Small intestine (tissue), 16 donors: Measurements from ENCODE around the gene KRTAP19-4. TPM values are rescaled to one million over a fixed set of nuclear protein-coding genes. Genes with fewer than 3 reads are reported as not detected.
"Not testable (repeated sequence)": the region's sequence is repeated elsewhere in the genome, so short reads cannot be mapped to it uniquely, and the experiment has no call there.

Experiments used
- DNase-seq, 2 donors: peaks; one replicate each; pipeline versions ENCODE4 v3.0.0 to v3.0.0-alpha.2; 2013
- FAIRE-seq: peaks from 2 replicates; lab custom pipeline; 2012; peaks lifted over from hg19 to GRCh38; lab: Jason Lieb, UNC
- H3K27ac ChIP-seq, 3 donors: one replicate each; pipeline ENCODE4 v1.5.1; 2013; ENCODE audit warnings: low read length in 2 of 3, mild to moderate bottlenecking in 2 of 3, control low read depth in 1 of 3, inconsistent platforms in 1 of 3, low read depth in 1 of 3, moderate library complexity in 1 of 3
- H3K27me3 ChIP-seq, 3 donors: one replicate each; pipeline ENCODE4 v1.6.1; 2013; ENCODE audit warnings: low read length in 3 of 3, inconsistent platforms in 1 of 3; ENCODE audit not compliant: control insufficient read depth in 3 of 3, insufficient read depth in 3 of 3
- H3K36me3 ChIP-seq, 3 donors: one replicate each; pipeline ENCODE4 v1.6.1; 2013; ENCODE audit warnings: low read length in 3 of 3, inconsistent platforms in 1 of 3, low read depth in 1 of 3, mild to moderate bottlenecking in 1 of 3, moderate library complexity in 1 of 3; ENCODE audit not compliant: control insufficient read depth in 3 of 3, insufficient read depth in 2 of 3
- H3K4me1 ChIP-seq, 3 donors: one replicate each; pipeline ENCODE4 v1.6.1; 2013; ENCODE audit warnings: low read length in 2 of 3, inconsistent platforms in 1 of 3, low read depth in 1 of 3, mild to moderate bottlenecking in 1 of 3, moderate library complexity in 1 of 3; ENCODE audit not compliant: control insufficient read depth in 3 of 3, insufficient read depth in 2 of 3
- H3K4me3 ChIP-seq, 3 donors: one replicate each; pipeline ENCODE4 v1.5.1; 2013; ENCODE audit warnings: low read length in 3 of 3, control low read depth in 1 of 3, inconsistent platforms in 1 of 3, low read depth in 1 of 3, mild to moderate bottlenecking in 1 of 3, moderate library complexity in 1 of 3
- H3K9me3 ChIP-seq, 2 donors: one replicate each; pipeline ENCODE4 v1.6.1; 2013; ENCODE audit warnings: low read depth in 1 of 2, low read length in 1 of 2; ENCODE audit not compliant: control insufficient read depth in 2 of 2, insufficient read depth in 1 of 2
- WGBS, 3 donors: extraction: QIAGEN DNeasy Blood & Tissue Kit; methylation state at CpG; one replicate each; pipeline ENCODE4 v1.1.7; 2013; 5-methylcytosine and 5-hydroxymethylcytosine counted together
- long read RNA-seq, 10 donors: transcript quantifications; one replicate each; lab custom pipeline, GENCODE V29; 2026
- polyA plus RNA-seq, 4 donors: library from polyadenylated mRNA; stranded (reverse) in 3 of 4; unstranded in 1 of 4; fragments of 200-250 nt in 3 of 4; fragments of 120-200 nt in 1 of 4; gene quantifications; one replicate each; pipeline versions ENCODE4 v1.2.1 to v1.2.3, GENCODE V29; 2013
- donor health status: healthy with polysubstance abuse.
- donor health status: control.
- donor health status: control.
- donor health status: Bipolar disorder and iron deficiency.
- donor health status: healthy.

The KRTAP19-4 gene, protein sequence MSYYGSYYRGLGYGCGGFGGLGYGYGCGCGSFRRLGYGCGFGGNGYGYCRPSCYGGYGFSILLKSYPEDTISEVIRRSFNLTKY
- polyA plus RNA-seq: not detected
- long read RNA-seq, donor 1: 0 reads
- long read RNA-seq, donor 2: 0 reads
- long read RNA-seq, donor 3: 0 reads
- long read RNA-seq, donor 4: 0 reads
- long read RNA-seq, donor 5: 0 reads
- long read RNA-seq, donor 6: 0 reads
- long read RNA-seq, donor 7: 0 reads
- long read RNA-seq, donor 8: 0 reads
- long read RNA-seq, donor 9: 0 reads
- long read RNA-seq, donor 10: 0 reads

DNA sequence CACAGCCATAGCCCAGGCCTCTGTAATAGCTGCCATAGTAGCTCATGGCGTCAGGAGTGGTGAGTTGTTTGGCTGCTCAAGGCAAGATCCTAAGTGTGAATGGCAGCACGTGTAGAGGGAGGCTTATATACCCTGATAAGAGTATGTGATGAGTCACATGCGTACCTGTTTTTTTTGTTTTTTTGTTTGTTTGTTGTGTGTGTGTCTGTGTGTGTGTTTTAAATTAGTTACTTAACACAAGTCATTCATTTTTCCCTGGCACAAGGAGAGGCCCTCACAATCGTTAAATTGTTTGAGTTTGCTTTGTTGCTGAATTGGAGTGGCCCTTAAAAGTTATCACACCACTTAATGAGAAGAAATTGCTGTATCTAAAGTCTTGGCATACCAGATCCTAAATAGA, at the start of gene KRTAP19-4:
TSS of gene KRTAP19-4 (minus strand) at position 101 of the 400 bp plus-strand sequence. CDS start at position 46, 55 bp downstream.
- H3K9me3 ChIP-seq: peaks cover 0 to 3% of the 10 kb centered on the region in 2 donors
- WGBS, 3 donors: 58 to 73% (median 66%) methylated on average over 4 of the region's 4 CpGs
- DNase-seq (no peak), FAIRE-seq (no peak)
- no peaks in the 10 kb centered on the region for H3K27me3 ChIP-seq
- no peaks in the 10 kb centered on the region for H3K36me3 ChIP-seq
- no peak within 1 kb of the TSS for H3K27ac ChIP-seq
- no peaks in the 10 kb centered on the region for H3K4me1 ChIP-seq
- H3K4me3 ChIP-seq: no peak within 1 kb of the TSS

DNA sequence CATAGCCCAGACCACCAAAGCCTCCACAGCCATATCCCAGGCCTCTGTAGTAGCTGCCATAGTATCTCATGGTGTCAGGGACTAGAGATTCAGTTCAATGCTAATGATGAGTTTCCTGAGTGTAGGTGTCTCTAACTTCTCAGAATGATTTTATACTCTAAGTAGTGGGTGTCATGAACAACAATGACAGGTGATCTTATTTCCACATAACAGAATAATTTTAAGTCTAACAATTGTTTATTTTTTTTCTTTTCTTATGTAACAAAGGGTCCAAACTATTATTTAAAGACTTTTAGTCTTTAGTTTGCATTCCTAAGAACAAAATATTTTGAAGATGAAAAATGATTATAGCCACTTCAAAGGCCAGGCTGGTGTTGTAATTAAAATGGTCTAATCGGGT, 44.8 kb upstream of the KRTAP19-4 start, which contains the start of gene KRTAP19-6:
TSS of gene KRTAP19-6 (minus strand) at position 101 of the 400 bp plus-strand sequence. CDS start at position 70, 31 bp downstream.
- WGBS, 3 donors: 87 to 92% (median 90%) methylated on average over 1 of the region's 1 CpG
- no peak for DNase-seq

DNA sequence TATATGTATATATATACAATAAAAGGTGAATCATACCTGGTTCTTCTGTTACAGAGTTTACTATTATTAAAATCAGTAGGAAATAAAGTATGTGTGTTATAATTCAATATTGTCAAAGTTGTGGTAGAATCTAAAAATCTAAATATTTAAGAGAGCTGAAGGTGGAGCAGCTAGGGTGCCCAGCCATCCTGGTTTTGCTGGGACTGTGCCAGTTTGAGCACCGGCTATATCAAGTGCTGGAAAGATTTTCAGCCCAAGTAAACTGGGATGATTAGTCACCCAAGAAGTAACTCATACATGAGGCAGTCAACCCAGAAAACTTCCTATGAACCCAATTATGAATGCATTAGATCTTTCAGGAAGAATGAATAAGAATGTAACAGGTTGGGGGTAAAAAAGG, 21.9 kb upstream of the KRTAP19-4 start:
- Histone ChIP-seq H3K9me3 (peaks cover 0 to 3% of the 10 kb centered on the region in 2 donors), H3K36me3 (no peaks in the 10 kb centered on the region), H3K4me1 (no peaks in the 10 kb centered on the region), H3K4me3 (no peak overlapping the region), H3K27me3 (no peaks in the 10 kb centered on the region), H3K27ac (no peak overlapping the region)
- no peak for FAIRE-seq
- 88 to 90% (median 89%) methylated on average over 1 of the region's 1 CpG for WGBS, 3 donors
- DNase-seq: no peak

More for the DNA sequence above, 44.8 kb upstream of the KRTAP19-4 start, which contains the start of gene KRTAP19-6:
- peaks cover 0 to 2% of the 10 kb centered on the region in 2 donors for H3K9me3 ChIP-seq
- no peaks in the 10 kb centered on the region for H3K4me1 ChIP-seq
- H3K27ac ChIP-seq: no peak within 1 kb of the TSS
- no peak within 1 kb of the TSS for H3K4me3 ChIP-seq
- no peaks in the 10 kb centered on the region for H3K36me3 ChIP-seq
- H3K27me3 ChIP-seq: no peaks in the 10 kb centered on the region
- no peak for FAIRE-seq

DNA sequence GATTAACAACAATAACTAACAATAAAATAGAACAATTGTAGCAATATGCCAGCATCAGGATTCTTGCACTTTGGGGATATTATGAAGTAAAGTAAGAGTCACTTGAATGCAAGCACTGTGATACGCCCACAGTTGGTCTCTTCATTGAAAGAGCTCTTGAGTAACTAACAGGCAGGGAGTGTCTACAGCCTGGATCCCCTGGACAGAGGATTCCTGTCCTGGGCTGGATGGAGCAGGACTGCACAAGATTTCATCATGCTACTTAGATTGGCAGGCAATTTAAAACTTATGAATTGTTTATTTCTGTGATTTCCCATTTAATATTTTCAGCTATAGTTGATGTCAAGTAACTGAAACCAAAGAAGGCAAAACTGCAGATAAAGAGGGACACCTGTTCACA, 18.7 kb upstream of the KRTAP19-4 start:
- H3K9me3 ChIP-seq: peaks cover 1 to 3% of the 10 kb centered on the region in 2 donors
- no peak for FAIRE-seq
- H3K36me3 ChIP-seq: no peaks in the 10 kb centered on the region
- no peaks in the 10 kb centered on the region for H3K4me1 ChIP-seq
- no peak overlapping the region for H3K4me3 ChIP-seq
- no peak for DNase-seq
- H3K27ac ChIP-seq: no peak overlapping the region
- no peaks in the 10 kb centered on the region for H3K27me3 ChIP-seq
- 78 to 89% (median 82%) methylated on average over 1 of the region's 1 CpG for WGBS, 3 donors

DNA sequence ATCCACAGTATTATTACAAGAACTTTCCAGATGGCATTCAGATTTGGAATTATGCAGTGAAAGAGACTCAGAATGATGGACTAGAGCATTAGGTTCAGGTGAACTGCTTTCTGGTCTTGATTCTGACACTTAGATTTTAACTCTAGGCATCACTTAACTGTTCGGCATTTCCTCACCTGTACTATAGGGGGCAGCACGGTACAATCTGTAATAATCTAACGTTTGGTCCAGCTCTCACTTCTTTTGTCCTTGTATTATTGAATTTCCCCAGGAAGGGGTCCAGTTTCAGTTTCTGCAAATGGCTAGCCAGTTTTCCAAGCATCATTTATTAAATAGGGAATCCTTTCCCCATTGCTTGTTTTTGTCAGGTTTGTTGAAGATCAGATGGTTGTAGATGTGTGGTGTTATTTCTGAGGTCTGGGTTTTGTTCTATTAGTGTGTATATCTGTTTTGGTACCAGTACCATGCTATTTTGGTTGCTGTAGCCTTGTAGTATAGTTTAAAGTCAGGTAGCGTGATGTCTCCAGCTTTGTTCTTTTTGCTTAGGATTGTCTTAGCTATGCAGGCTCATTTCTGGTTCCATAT, 8.7 kb upstream of the KRTAP19-4 start:
- not testable (repeated sequence) for H3K4me1 ChIP-seq, H3K36me3 ChIP-seq, DNase-seq, H3K27me3 ChIP-seq, H3K27ac ChIP-seq, H3K4me3 ChIP-seq, H3K9me3 ChIP-seq, FAIRE-seq
- WGBS, 3 donors: 24 to 27% (median 27%) methylated on average over 4 of the region's 4 CpGs

DNA sequence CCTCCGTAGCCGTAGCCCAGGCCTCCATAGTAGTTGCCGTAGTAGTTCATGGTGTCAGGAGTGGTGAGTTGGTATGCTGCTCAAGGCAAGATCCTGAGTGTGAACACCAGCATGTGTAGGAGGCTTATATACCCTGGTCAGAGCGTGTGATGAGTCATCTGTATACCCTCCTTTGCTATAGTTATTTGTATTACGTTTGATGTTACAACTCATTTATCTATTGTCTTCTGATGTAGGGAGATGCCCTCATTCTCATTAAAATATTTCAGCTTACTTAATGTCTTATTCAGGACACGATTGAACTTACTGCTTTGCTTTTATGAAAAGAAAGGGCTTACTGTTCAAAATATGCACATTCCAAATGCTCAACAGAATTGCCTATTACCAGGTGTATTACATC, 5.1 kb upstream of the KRTAP19-4 start, which contains the start of gene KRTAP19-5:
TSS of gene KRTAP19-5 (minus strand) at position 101 of the 400 bp plus-strand sequence. CDS start at position 50, 51 bp downstream.
- Histone ChIP-seq H3K36me3 (no peaks in the 10 kb centered on the region), H3K27me3 (no peaks in the 10 kb centered on the region), H3K4me3 (no peak within 1 kb of the TSS), H3K27ac (no peak within 1 kb of the TSS), H3K9me3 (peaks cover 0 to 3% of the 10 kb centered on the region in 2 donors), H3K4me1 (no peaks in the 10 kb centered on the region)
- 78 to 81% (median 78%) methylated on average over 6 of the region's 6 CpGs for WGBS, 3 donors
- FAIRE-seq (no peak), DNase-seq (no peak)

DNA sequence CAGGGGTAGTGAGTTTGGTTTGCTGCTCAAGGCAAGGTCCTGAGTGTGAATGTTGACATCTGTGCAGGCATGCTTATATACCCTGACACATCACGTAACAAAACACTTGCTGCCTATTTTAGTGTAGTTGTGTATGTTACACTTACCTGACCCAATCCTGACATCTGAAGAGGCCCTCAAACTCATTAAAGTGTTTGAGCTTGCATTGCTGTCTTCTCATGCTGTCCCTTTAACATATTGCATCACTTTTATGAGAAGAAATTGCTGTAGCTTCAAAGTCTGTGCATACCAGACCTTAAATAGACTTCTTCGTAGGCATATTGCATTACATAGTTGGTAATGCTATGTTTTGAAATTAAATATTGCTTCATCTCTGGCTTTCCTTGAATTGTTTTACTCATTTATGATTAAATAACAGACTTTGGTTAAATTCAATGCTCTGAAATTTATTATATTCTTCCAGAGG, 5.0 kb downstream of the KRTAP19-4 start, which contains the start of gene KRTAP19-3:
TSS of gene KRTAP19-3 (minus strand) at position 51 of the 466 bp plus-strand sequence. CDS start 56 bp downstream, outside the sequence.
- DNase-seq (peak in 1 of 2 donors; percentile 9), FAIRE-seq (no peak)
- peaks cover 3 to 9% of the 10 kb centered on the region in 2 donors for H3K9me3 ChIP-seq
- H3K27ac ChIP-seq: no peak within 1 kb of the TSS
- H3K36me3 ChIP-seq: no peaks in the 10 kb centered on the region
- WGBS, 3 donors: 85 to 93% (median 90%) methylated on average over 2 of the region's 2 CpGs
- no peaks in the 10 kb centered on the region for H3K27me3 ChIP-seq
- H3K4me1 ChIP-seq: no peaks in the 10 kb centered on the region
- no peak within 1 kb of the TSS for H3K4me3 ChIP-seq

DNA sequence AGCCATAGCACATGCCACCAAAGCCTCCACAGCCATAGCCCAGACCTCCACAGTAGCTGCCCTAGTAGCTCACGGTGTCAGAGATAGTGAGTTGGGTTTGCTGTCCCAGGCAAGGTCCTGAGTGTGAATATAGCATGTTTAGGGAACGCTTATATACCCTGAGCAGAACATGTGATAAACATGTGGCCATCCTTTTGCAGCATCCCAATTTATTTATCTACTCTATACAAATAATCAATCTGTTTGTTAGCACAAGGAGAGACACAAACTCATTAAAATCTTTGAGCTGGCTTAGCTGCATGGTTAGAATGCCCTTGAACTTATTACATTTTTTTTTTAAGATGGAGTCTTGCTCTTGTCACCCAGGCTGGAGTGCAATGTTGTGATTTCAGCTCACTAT, 9.6 kb downstream of the KRTAP19-4 start, which contains the start of gene KRTAP19-2:
TSS of gene KRTAP19-2 (minus strand) at position 101 of the 400 bp plus-strand sequence. CDS start at position 13, 88 bp downstream.
- peaks cover 6 to 18% of the 10 kb centered on the region in 2 donors for H3K9me3 ChIP-seq
- no peaks in the 10 kb centered on the region for H3K36me3 ChIP-seq
- no peak within 1 kb of the TSS for H3K27ac ChIP-seq
- FAIRE-seq: no peak
- no peak within 1 kb of the TSS for H3K4me3 ChIP-seq
- no peaks in the 10 kb centered on the region for H3K27me3 ChIP-seq
- no peak for DNase-seq
- H3K4me1 ChIP-seq: no peaks in the 10 kb centered on the region
- WGBS, 3 donors: 78 to 83% (median 79%) methylated on average over 2 of the region's 2 CpGs
